ENCODE measurements around the gene RAB17. TPM values are rescaled to one million over a fixed set of nuclear protein-coding genes. Genes with fewer than 3 reads are reported as not detected.

Gene RAB17
- total and polyA plus RNA-seq, 10 of the 15 experiments (the other 5 are each of a cell fraction or from before 2014, with no cell fraction given): 0.07 to 1.4 (median 0.28) TPM; not detected in 3

GRCh38 chr2:237577956-237578870 is 12.3 kb downstream of the RAB17 start:
- POLR2A ChIA-PET: no interaction called here
- no peak for FAIRE-seq
- ATAC-seq: no peak
- DNase-seq (ENCODE audit: low read depth, low spot score): no peak
- no TSS peak for BruUV-seq (replicated peaks)
- Histone ChIP-seq H3K27me3 (replicated peaks in 1 of 2; ENCODE audit: control insufficient read depth in 2 of 2, insufficient read depth in 2 of 2, low read length in 1 of 2) (peaks cover 0 to 2% of the 10 kb centered on the region in 2 experiments; a peak in 1 of 4 replicates), H3K4me1 (ENCODE audit: control insufficient read depth, insufficient read depth, low read length) (no peaks in the 10 kb centered on the region), H3K27ac (ENCODE audit: control insufficient read depth, insufficient read depth) (no peak overlapping the region), H3K4me3 (no peak overlapping the region), H2AFZ (ENCODE audit: control insufficient read depth, low read depth, low read length) (no peak overlapping the region), H3K36me3 (ENCODE audit: control insufficient read depth in 2 of 2, insufficient read depth in 2 of 2, low read length in 1 of 2) (no peaks in the 10 kb centered on the region), H3K79me2 (ENCODE audit: control insufficient read depth, insufficient read depth, low read length) (no peaks in the 10 kb centered on the region), H3K9me3 (replicated peaks; ENCODE audit: control insufficient read depth, insufficient read depth, low read length) (no peaks in the 10 kb centered on the region), H4K20me1 (ENCODE audit: control insufficient read depth, insufficient read depth) (no peaks in the 10 kb centered on the region), H3K4me2 (ENCODE audit: control insufficient read depth, insufficient read depth) (no peak overlapping the region), H3K9ac (ENCODE audit: control insufficient read depth, insufficient read depth, low read length) (no peak overlapping the region)
- SMC1A ChIA-PET (ENCODE audit: uncharacterized antibody, unreplicated experiment): no interaction called here
- in situ Hi-C loops (cut with MboI) (no loop called here), intact Hi-C loops (cut with micrococcal nuclease; ENCODE audit: unreplicated experiment) (no loop called here)
- CTCF ChIA-PET: no interaction called here
- RAD21 ChIA-PET (ENCODE audit: unreplicated experiment): no interaction called here
- 53% methylated on average over 26 of the region's 26 CpGs for WGBS (ENCODE audit: insufficient coverage, insufficient replicate concordance, low lambda C conversion rate, missing lambda C conversion rate)
- TF ChIP-seq ESRRA (IDR thresholded peaks at IDR 0.05; ENCODE audit: low read length) (no peak), EZH2 (IDR thresholded peaks at IDR 0.05; ENCODE audit: borderline replicate concordance, control insufficient read depth, low read depth, low read length) (no peak), KLF5 (IDR thresholded peaks at IDR 0.05; ENCODE audit: partially characterized antibody) (no peak), NFYA (IDR thresholded peaks at IDR 0.05; ENCODE audit: borderline replicate concordance, low read depth, low read length) (no peak), NFIC (IDR thresholded peaks at IDR 0.05; ENCODE audit: low read depth, low read length) (no peak), BHLHE40 (IDR thresholded peaks at IDR 0.05; ENCODE audit: borderline replicate concordance in 1 of 2, low read depth in 2 of 2, low read length in 1 of 2) (no peak), HDGF (IDR thresholded peaks at IDR 0.05) (no peak), TAF1 (IDR thresholded peaks at IDR 0.05; ENCODE audit: borderline replicate concordance, low read depth, low read length) (no peak), ZBTB33 (IDR thresholded peaks at IDR 0.05) (no peak), NRF1 (conservative IDR thresholded peaks at IDR 0.05; ENCODE audit: low read depth, low read length) (no peak), GATAD2B (conservative IDR thresholded peaks at IDR 0.05; ENCODE audit: low read depth) (no peak), ATF2 (IDR thresholded peaks at IDR 0.05; ENCODE audit: low read length) (no peak)
- TF ChIP-seq, protein P1, sequence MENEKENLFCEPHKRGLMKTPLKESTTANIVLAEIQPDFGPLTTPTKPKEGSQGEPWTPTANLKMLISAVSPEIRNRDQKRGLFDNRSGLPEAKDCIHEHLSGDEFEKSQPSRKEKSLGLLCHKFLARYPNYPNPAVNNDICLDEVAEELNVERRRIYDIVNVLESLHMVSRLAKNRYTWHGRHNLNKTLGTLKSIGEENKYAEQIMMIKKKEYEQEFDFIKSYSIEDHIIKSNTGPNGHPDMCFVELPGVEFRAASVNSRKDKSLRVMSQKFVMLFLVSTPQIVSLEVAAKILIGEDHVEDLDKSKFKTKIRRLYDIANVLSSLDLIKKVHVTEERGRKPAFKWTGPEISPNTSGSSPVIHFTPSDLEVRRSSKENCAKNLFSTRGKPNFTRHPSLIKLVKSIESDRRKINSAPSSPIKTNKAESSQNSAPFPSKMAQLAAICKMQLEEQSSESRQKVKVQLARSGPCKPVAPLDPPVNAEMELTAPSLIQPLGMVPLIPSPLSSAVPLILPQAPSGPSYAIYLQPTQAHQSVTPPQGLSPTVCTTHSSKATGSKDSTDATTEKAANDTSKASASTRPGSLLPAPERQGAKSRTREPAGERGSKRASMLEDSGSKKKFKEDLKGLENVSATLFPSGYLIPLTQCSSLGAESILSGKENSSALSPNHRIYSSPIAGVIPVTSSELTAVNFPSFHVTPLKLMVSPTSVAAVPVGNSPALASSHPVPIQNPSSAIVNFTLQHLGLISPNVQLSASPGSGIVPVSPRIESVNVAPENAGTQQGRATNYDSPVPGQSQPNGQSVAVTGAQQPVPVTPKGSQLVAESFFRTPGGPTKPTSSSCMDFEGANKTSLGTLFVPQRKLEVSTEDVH (IDR thresholded peaks at IDR 0.05; ENCODE audit: low read depth, partially characterized antibody): no peak
- TF ChIP-seq, protein P2, sequence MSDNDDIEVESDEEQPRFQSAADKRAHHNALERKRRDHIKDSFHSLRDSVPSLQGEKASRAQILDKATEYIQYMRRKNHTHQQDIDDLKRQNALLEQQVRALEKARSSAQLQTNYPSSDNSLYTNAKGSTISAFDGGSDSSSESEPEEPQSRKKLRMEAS (IDR thresholded peaks at IDR 0.05; ENCODE audit: low read depth, low read length): no peak
- TF ChIP-seq, protein P3, sequence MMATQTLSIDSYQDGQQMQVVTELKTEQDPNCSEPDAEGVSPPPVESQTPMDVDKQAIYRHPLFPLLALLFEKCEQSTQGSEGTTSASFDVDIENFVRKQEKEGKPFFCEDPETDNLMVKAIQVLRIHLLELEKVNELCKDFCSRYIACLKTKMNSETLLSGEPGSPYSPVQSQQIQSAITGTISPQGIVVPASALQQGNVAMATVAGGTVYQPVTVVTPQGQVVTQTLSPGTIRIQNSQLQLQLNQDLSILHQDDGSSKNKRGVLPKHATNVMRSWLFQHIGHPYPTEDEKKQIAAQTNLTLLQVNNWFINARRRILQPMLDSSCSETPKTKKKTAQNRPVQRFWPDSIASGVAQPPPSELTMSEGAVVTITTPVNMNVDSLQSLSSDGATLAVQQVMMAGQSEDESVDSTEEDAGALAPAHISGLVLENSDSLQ (IDR thresholded peaks at IDR 0.05): no peak

Measured in GM12878 (cell line).